Tibial nerve (tissue), 4 donors: Measurements from ENCODE around the gene RILPL1.

Experiments used
- EP300 ChIP-seq, 2 donors: sonication (generic); formaldehyde crosslinking; IDR thresholded peaks; one replicate each; pipeline ENCODE4 v1.6.1; 2017; ENCODE audit warnings: antibody characterized with exemption in 2 of 2, mild to moderate bottlenecking in 1 of 2
- TF ChIP-seq, protein P1 (sequence below), 5 experiments: fragments of 200-600 bp in 3 of 5; fragments of 450-650 bp in 2 of 5; sonication (generic) in 3 of 5; IDR thresholded peaks; one replicate each; pipeline ENCODE4 v1.5.1; 2016 to 2019; ENCODE audit warnings: antibody characterized with exemption in 5 of 5, mild to moderate bottlenecking in 3 of 5, moderate library complexity in 2 of 5

DNA sequence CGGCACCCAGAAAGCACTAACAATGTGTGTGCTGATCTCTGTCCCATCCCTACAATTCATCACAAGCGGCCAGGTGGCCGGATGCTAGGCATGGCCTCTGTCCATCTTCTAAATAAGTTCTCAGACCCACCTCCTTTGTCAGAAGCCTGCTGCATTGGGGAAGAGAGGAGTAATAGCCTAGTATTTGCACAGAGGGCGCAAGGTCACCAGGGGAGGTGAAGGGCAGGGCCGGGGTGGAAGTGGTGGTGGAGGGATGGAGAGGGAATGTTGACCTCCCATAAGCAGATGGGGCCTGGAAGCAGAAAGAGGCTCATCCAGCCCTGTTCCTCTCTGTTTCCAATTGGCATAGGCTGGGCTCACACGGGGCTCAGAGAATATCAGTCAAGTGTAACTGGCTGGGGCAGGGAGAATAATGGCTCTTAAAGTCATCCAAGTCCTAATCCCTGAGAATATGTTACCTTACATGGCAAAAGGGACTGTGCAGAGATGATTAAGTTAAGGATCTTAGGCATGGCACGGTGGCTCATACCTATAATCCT, 6.9 kb downstream of the RILPL1 start:
- TF ChIP-seq, protein P1, sequence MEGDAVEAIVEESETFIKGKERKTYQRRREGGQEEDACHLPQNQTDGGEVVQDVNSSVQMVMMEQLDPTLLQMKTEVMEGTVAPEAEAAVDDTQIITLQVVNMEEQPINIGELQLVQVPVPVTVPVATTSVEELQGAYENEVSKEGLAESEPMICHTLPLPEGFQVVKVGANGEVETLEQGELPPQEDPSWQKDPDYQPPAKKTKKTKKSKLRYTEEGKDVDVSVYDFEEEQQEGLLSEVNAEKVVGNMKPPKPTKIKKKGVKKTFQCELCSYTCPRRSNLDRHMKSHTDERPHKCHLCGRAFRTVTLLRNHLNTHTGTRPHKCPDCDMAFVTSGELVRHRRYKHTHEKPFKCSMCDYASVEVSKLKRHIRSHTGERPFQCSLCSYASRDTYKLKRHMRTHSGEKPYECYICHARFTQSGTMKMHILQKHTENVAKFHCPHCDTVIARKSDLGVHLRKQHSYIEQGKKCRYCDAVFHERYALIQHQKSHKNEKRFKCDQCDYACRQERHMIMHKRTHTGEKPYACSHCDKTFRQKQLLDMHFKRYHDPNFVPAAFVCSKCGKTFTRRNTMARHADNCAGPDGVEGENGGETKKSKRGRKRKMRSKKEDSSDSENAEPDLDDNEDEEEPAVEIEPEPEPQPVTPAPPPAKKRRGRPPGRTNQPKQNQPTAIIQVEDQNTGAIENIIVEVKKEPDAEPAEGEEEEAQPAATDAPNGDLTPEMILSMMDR (IDR thresholded peaks at IDR 0.05) = no peak
- TF ChIP-seq EP300 (IDR thresholded peaks at IDR 0.05) = no peak
